ENCODE data around the gene IFI30.

The IFI30 gene

GRCh38 chr19:18168673-18169381, 4.8 kb upstream of the IFI30 start:
- no peak for DNase-seq

GRCh38 chr19:18170714-18171255, 2.8 kb upstream of the IFI30 start:
- DNase-seq = no peak

DNA sequence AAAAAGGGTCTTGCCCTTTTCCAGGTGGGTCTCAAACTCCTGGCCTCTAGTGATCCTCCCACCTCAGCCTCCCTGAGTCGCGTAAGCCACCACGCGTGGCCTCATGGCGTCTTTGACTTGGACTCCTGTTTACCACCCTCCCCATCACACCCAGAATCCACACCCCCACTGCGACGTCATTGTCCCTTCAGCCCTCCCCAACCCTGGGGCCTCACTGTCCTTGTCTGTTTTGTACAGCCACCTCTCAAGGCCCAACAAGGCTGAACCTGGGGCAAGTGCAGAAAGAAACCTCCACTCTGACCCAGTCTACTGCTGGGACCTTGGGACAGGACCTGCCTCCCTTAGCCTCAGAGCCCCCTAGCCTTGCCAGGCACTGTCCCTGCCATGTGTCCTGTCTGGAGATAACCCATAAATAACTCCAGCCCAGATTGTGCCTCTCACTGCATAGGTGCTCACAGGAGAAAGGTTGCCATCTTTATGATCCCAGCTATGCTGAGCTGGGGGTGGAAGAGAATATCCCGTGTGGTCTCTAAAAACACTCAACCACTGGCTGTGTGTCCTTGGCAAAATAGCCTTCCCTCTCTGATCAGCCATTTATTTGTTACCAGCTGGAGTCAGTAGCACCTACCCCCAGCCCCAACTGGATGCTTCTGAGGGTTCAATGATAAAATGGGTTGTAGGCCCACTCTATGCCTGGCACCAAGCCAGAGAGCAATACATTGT, 1.8 kb upstream of the IFI30 start:
- DNase-seq = no peak

- DNase-seq = no peak
These were observed 1.1 kb upstream of the IFI30 start for GRCh38 chr19:18172331-18173053.

DNA sequence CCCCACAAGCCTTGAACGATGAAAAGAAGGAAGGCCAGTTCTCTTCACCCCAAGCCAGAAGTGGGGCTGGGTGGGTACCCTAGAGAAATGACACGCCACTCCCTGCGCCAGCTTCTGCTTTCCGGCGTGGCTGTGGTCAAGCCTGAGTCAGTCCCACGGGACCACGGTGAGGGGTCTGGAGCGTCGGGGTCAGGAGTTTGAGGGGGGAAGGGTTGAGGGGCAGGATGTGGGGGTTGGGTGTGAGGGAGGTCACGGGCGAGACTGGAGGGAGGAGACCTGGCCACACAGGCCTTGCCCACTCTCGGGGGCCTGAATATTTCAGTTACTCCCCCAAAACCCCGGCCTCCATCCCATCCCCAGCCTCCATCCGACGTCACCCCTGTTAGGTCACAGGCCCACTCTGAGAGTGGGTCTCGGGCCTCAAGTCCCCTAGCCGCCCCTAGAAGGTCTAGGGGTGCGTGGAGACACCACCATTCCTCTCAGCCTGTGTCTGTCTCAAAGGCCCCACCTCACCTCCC, 500 bp upstream of the IFI30 start:
- DNase-seq = no peak

DNA sequence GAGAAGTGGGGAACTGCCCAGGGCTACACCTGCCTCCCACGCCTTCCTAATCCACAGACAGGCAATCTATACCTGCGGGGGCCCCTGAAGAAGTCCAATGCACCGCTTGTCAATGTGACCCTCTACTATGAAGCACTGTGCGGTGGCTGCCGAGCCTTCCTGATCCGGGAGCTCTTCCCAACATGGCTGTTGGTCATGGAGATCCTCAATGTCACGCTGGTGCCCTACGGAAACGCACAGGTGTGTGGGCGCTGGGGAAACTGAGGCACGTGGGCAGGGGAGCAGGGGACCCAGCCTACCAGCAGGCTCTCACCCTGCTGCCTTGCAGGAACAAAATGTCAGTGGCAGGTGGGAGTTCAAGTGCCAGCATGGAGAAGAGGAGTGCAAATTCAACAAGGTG, 1.4 kb downstream of the IFI30 start:
- DNase-seq = no peak

DNA sequence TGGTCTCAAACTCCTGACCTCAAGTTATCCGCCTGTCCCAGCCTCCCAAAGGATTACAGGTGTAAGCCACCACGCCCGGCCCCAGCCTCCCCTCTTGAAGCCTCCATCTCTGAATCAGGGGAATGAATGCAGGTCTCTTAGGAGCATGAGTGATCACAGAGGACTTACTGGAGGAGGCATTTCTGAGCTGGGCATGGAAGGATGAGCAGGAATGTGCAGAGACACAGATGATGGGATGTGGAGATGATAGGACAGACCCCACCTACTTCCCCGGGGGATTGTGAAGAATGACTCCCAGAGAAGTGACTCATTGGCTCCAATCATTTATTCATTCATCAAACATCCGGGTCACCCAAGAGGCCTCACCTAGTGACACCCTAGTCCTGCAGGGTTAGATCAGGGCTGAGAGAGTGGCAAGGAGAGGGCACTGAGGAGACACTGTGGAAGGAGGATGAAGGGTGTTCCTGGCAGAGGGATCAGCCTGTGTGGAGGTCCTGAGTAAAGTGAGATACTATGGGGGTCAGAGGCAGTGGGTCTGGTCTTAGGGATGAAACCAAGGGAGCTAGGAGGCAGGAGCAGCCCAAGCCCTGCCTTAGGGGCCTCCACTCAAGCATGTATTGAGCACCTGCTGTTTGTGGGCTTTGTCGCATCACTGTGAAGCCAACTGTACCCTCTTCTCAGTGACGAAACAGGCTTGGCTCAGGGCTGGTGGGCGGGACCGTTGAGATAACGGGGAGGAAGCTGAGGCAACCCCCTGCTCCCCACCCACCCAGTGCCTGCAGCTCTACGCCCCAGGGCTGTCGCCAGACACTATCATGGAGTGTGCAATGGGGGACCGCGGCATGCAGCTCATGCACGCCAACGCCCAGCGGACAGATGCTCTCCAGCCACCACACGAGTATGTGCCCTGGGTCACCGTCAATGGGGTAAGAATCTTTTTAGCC, 3.0 kb downstream of the IFI30 start:
- no peak for DNase-seq

DNA sequence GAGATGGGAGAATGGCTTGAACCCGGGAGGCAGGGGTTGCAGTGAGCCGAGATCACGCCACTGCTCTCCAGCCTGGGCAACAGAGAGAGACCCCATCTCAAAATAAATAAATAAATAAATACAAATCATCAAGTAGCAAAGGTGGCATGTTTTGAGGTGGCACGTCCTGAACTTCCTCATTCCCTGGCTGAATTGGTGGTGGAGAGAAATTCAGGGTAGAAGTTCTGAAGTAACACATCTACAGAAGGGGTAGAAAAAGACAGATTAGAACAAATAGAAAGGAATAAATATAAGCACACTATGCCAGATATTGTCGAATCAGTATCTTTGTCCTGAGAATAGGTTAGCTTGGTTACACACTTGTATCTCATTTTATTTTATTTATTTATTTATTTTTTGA, 6.3 kb downstream of the IFI30 start:
- DNase-seq = no peak

DNA sequence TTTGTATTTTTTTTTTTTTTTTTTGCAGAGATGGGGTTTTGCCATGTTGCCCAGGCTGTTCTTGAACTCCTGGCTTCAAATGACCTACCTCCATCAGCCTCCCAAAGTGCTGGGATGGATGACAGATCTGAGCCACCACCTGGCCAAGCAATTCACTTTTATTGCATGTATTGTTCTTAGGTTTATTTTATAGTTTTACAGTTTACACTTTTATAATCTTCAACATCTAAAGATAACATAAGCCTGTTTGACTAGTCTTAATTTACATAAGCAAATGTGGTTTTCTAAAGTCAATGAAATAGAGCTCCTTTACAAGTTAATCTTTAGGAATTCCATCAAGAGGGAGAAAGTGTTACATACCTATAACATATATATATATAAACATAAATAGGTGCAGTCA, 9.9 kb downstream of the IFI30 start:
- DNase-seq = no peak

DNA sequence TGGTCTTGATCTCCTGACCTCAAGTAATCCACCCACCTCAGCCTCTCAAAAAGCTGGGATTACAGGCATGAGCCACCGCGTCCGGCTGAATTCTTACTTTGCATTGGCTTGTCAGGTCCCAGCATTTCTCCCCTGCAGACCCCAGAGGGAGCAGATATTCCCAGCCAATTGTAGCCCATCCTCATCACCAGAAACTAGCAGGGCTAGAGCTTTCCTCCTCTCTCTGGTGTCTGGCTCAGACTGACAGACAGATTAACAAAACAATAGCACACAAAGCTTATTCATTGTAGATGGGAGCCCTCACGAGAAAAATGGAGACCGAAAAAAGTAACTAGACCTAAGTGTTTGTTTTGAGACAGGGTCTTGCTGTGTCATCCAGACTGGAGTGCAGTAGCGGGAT, 11.9 kb downstream of the IFI30 start:
- no peak for DNase-seq

DNA sequence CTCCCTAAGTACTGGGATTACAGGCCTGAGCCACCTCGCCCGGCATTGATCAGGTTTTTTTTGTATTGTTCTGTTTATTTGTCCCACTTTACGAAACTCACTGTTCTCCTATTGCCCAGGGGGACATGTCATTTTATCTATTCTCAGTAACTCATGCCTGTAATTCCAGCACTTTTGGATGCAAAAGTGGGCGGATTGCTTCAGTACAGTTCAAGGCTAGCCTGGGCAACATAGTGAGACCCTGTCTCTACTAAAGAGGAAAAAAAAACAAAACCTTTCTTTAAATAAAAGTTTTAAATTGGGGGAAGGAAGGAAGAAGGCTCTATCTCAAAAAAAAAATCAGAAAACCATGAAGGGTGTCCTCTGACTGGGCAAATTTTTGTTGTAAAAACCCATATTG, 16.7 kb downstream of the IFI30 start:
- DNase-seq = no peak

GRCh38 chr19:18191640-18192062, 18.0 kb downstream of the IFI30 start:
- no peak for DNase-seq

DNA sequence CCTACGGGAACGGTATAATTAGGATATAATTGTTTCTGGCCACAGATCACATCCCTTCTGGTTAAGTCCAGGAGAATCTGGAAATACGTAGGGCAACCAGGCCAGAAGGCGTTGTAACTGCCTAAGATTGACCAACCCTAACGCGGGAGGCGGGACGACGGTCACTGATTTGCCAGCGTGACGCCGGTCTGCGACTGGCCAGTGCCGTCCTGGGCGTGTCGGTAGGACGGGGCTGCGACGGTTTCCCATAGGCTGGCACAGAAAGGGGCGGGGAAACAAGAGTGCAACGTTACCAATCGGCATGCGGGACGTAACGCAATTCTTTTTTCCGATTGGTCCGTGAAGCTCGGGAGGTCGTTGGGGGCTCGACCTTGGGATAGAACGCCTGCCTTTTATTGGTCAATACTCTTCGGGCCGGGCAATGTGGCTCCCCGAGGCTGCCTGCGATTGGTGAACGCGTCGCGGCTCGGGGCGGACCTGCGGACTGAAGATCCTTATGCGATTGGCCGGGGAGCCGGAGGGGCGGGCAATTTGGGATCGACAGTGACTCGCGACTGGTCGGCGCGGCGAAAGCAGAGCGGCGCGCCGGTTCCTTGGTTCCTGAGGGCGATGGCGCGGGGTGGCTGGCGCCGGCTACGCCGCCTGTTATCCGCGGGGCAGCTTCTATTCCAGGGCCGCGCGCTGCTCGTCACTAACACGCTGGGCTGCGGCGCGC, 19.2 kb downstream of the IFI30 start, which contains the start of gene MPV17L2:
MPV17L2 (plus strand) TSS at position 546 of the 715 bp plus-strand sequence; CDS start at position 610, 64 bp downstream.
- peak; percentile 91 for DNase-seq

DNA sequence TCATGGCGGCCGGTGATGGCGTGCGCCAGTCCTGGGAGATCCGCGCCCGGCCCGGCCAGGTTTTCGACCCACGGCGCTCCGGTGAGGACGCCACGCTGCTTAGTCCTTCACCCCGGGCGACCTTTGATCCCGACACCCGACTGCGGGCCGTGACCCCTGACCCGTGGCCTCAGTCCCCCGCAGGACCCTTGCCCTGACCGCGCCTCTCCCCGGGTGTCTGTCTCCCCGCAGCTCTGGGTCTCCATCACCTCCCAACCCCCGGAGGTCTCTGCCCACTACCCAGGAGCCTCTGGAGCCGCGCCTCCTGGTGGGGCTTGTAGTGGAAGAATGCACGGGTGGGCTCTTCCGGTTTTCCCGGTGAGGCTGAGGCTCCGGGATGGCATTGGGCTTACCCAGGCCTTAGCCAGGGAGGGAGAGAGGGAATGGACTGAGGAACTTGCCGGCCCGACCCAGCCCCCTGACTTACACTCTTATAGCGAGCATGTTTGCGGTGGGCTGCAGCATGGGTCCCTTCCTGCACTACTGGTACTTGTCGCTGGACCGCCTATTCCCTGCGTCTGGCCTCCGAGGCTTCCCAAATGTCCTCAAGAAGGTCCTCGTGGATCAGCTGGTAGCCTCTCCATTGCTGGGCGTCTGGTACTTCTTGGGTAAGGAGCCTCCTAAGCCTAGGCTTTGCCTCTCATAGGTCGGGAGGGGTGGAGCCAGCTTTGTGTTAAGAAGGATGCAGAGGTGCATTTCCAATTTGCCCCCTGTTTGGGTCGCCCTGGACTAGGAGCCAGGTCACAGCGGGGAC, 20.0 kb downstream of the IFI30 start:
- DNase-seq = no peak

- DNase-seq = no peak
These were observed 20.5 kb downstream of the IFI30 start for GRCh38 chr19:18194181-18194530.

DNA sequence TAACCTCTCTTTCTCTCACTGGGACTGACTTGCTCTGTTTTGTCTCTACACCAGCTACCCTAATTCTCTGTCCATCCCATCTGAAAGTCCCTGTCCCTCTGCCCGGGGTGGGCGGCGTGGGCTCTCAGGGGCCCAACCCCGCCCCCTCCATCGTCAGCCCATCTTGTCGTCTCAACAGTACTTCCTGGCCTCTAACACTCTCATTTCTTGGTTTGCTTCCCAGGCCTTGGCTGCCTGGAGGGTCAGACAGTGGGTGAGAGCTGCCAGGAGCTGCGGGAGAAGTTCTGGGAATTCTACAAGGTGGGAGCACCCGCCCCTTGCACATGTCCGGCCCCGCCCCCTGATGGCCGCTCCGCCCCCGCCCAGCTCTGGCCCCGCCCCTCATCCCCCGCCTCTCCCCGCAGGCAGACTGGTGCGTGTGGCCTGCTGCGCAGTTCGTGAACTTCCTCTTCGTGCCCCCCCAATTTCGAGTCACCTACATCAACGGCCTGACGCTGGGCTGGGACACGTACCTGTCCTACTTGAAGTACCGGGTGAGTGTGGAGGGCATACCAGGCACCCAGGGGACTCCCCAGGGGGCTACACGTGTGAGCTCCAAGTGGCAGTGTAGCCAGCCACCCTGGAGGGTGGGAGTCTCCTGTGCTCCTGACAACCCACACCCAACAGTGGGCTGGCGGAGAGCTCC, 21.1 kb downstream of the IFI30 start:
- DNase-seq = no peak

GRCh38 chr19:18196511-18196845, 22.9 kb downstream of the IFI30 start:
- no peak for DNase-seq

DNA sequence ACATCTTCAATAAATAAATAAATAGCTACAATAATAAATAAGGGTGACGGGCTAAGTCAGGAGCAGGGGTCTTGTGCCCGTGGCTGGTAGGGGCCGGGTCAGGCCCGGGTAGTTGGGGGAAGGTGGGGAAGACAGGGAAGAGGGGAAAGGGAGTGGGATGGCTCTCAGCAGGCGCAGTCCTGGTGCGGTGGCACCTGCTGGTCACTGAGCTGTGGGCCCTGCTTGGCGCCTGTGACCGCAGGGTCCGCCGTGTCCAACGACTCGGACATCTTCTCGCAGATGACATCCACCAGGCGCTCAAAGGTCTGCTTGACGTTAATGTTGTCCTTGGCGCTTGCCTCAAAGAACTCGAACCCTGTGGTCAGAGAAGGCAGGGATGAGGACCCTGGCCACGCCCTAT, 23.7 kb downstream of the IFI30 start:
- DNase-seq = no peak

DNA sequence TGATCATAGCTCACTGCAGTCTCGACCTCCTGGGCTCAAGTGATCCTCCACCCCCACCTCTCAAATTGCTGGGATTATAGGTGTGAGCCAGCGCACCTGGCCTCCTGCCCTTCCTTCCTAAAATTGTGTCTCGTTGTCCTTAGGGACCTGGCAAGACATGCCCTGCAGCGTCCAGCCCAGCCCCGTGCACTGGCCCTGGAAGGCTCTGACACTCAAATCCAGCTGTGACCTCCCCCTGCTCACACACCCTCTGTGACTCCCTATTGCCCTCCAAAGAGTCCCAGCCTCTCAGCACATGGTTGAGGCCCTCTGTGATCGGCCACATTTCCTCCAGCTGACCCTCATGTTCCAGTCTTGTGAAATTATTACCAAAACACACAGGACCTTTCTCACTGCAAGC, 24.3 kb downstream of the IFI30 start:
- no peak for DNase-seq

DNA sequence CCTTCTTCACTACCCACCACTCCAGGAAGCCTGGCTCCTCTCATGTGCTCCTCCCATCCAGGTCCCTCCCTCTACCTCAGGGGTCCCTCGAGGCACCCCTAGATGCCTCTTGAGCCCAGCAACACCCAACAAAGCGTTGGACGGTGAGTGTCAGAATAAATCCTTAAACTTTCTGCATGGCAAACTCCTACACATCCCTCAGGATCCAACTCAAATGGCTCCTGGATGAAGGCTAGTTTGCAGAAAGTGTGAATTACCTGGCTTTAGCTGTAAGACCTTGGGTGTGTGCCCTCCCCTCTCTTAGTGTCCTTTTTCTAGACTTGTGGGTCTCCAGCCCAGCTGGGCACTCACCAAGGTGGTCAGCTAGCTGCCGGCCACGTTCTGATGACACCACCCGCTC, 24.8 kb downstream of the IFI30 start:
- no peak for DNase-seq
